Activated T-cell treated with anti-CD3 and anti-CD28 coated beads, Interleukin-2, amount 50 U/mL, for 72 hours (primary cell): ENCODE measurements around the gene PROZ. TPM values are rescaled to one million over a fixed set of nuclear protein-coding genes. Genes with fewer than 3 reads are reported as not detected.

Experiments
- ATAC-seq, 2 donors: fragments of 150-1000 bp; cut with Tn5 transposase; replicated peaks in 1 of 2; 2 replicates each; pipeline ENCODE4 v1.10.0; 2021; ENCODE audit warnings: moderate library complexity in 2 of 2, mild to moderate bottlenecking in 1 of 2
- DNase-seq, 2 donors: peaks; one replicate each; pipeline ENCODE4 v3.0.0; 2021 to 2022; ENCODE audit warnings: mixed read lengths in 1 of 2
- H3K27ac Mint-ChIP-seq: one replicate; pipeline ENCODE4 v1.8.0; 2022; ENCODE audit warnings: mild to moderate bottlenecking, moderate library complexity, mixed read lengths
- H3K27me3 Mint-ChIP-seq: one replicate; pipeline ENCODE4 v1.8.0; 2022; ENCODE audit warnings: low read depth, mixed read lengths
- H3K36me3 Mint-ChIP-seq, 2 donors: one replicate each; pipeline ENCODE4 v1.8.0; 2022; ENCODE audit warnings: mixed read lengths in 2 of 2, mild to moderate bottlenecking in 1 of 2; ENCODE audit not compliant: insufficient read depth in 2 of 2
- H3K4me1 Mint-ChIP-seq: one replicate; pipeline ENCODE4 v1.8.0; 2022; ENCODE audit warnings: low read depth, mixed read lengths
- H3K4me3 Mint-ChIP-seq, 2 donors: one replicate each; pipeline ENCODE4 v1.8.0; 2022; ENCODE audit warnings: mild to moderate bottlenecking in 2 of 2, mixed read lengths in 2 of 2, moderate library complexity in 2 of 2
- H3K9me3 Mint-ChIP-seq, 2 donors: one replicate each; pipeline ENCODE4 v1.8.0; 2022; ENCODE audit warnings: mixed read lengths in 2 of 2
- total RNA-seq, 2 donors: library from RNA; stranded (reverse); gene quantifications; one replicate each; pipeline ENCODE4 v1.2.3, GENCODE V29; 2022

The PROZ gene
- total RNA-seq, 2 donors from 2014 or later, result not detected

GRCh38 chr13:113150550-113151365 is 7.7 kb upstream of the PROZ start:
- H3K4me3 Mint-ChIP-seq, result peak overlapping the region; percentile 21 to 56
- no peak overlapping the region for H3K27ac Mint-ChIP-seq
- H3K36me3 Mint-ChIP-seq, result peaks cover 13 to 14% of the 10 kb centered on the region in 2 donors
- peaks cover 8 to 10% of the 10 kb centered on the region in 2 donors for H3K9me3 Mint-ChIP-seq
- ATAC-seq (no peak), DNase-seq (no peak)
- H3K27me3 Mint-ChIP-seq, result peaks cover 10% of the 10 kb centered on the region
- H3K4me1 Mint-ChIP-seq, result peaks cover 14% of the 10 kb centered on the region

- H3K9me3 Mint-ChIP-seq, result peaks cover 8 to 10% of the 10 kb centered on the region in 2 donors
- H3K4me3 Mint-ChIP-seq, result peak overlapping the region; percentile 84
- H3K27me3 Mint-ChIP-seq, result peaks cover 10% of the 10 kb centered on the region
- peaks cover 11% of the 10 kb centered on the region for H3K4me1 Mint-ChIP-seq
- peaks cover 14% of the 10 kb centered on the region in 2 donors for H3K36me3 Mint-ChIP-seq
- ATAC-seq, result peak; percentile 39 to 46
- no peak overlapping the region for H3K27ac Mint-ChIP-seq
- peak in 1 of 2 donors; percentile 17 for DNase-seq
These were observed 6.4 kb upstream of the PROZ start for GRCh38 chr13:113151745-113152690.

GRCh38 chr13:113152691-113152983 is 5.8 kb upstream of the PROZ start:
- H3K36me3 Mint-ChIP-seq, result peaks cover 14 to 18% of the 10 kb centered on the region in 2 donors
- H3K9me3 Mint-ChIP-seq, result peaks cover 10% of the 10 kb centered on the region in 2 donors
- H3K4me3 Mint-ChIP-seq, result peak overlapping the region; percentile 84
- no peak for ATAC-seq
- peaks cover 11% of the 10 kb centered on the region for H3K4me1 Mint-ChIP-seq
- DNase-seq, result no peak
- peak overlapping the region; percentile 10 for H3K27ac Mint-ChIP-seq
- peaks cover 10% of the 10 kb centered on the region for H3K27me3 Mint-ChIP-seq

GRCh38 chr13:113152984-113153809 is 5.3 kb upstream of the PROZ start:
- peak overlapping the region; percentile 26 for H3K27ac Mint-ChIP-seq

GRCh38 chr13:113153810-113154748 is 4.4 kb upstream of the PROZ start:
- no peak overlapping the region for H3K27ac Mint-ChIP-seq

More at GRCh38 chr13:113152984-113153809, 5.3 kb upstream of the PROZ start:
- Mint-ChIP-seq H3K27me3 (peaks cover 10% of the 10 kb centered on the region), H3K4me3 (peak overlapping the region; percentile 84), H3K9me3 (peaks cover 10% of the 10 kb centered on the region in 2 donors), H3K36me3 (peaks cover 14 to 18% of the 10 kb centered on the region in 2 donors), H3K4me1 (peaks cover 11% of the 10 kb centered on the region)
- ATAC-seq (peak; percentile 40 to 52), DNase-seq (peak; percentile 21 to 25)

GRCh38 chr13:113155201-113155600 is 3.2 kb upstream of the PROZ start:
- DNase-seq (no peak), ATAC-seq (no peak)
- H3K4me1 Mint-ChIP-seq, result peaks cover 11% of the 10 kb centered on the region
- H3K36me3 Mint-ChIP-seq, result peaks cover 14 to 18% of the 10 kb centered on the region in 2 donors
- H3K27me3 Mint-ChIP-seq, result peaks cover 10% of the 10 kb centered on the region
- H3K27ac Mint-ChIP-seq, result no peak overlapping the region
- peak overlapping the region; percentile 54 to 78 for H3K4me3 Mint-ChIP-seq
- H3K9me3 Mint-ChIP-seq, result peaks cover 10% of the 10 kb centered on the region in 2 donors

More at GRCh38 chr13:113153810-113154748, 4.4 kb upstream of the PROZ start:
- Mint-ChIP-seq H3K4me1 (peaks cover 11% of the 10 kb centered on the region), H3K36me3 (peaks cover 14 to 18% of the 10 kb centered on the region in 2 donors), H3K4me3 (peak overlapping the region; percentile 76 to 84), H3K9me3 (peaks cover 10% of the 10 kb centered on the region in 2 donors), H3K27me3 (peaks cover 10% of the 10 kb centered on the region)
- peak; percentile 72 to 83 for ATAC-seq
- DNase-seq, result peak; percentile 64 to 67

GRCh38 chr13:113155982-113156655 is 2.3 kb upstream of the PROZ start:
- H3K4me1 Mint-ChIP-seq, result peaks cover 14% of the 10 kb centered on the region
- peaks cover 10% of the 10 kb centered on the region for H3K27me3 Mint-ChIP-seq
- no peak overlapping the region for H3K27ac Mint-ChIP-seq
- peaks cover 10% of the 10 kb centered on the region in 2 donors for H3K9me3 Mint-ChIP-seq
- peaks cover 14 to 18% of the 10 kb centered on the region in 2 donors for H3K36me3 Mint-ChIP-seq
- no peak for ATAC-seq
- no peak overlapping the region for H3K4me3 Mint-ChIP-seq
- no peak for DNase-seq

GRCh38 chr13:113157206-113157928 is 1.1 kb upstream of the PROZ start:
- Mint-ChIP-seq H3K4me3 (no peak overlapping the region), H3K36me3 (peaks cover 14 to 18% of the 10 kb centered on the region in 2 donors), H3K27ac (no peak overlapping the region), H3K27me3 (peaks cover 7% of the 10 kb centered on the region), H3K9me3 (peaks cover 10% of the 10 kb centered on the region in 2 donors), H3K4me1 (peaks cover 14% of the 10 kb centered on the region)
- DNase-seq (no peak), ATAC-seq (no peak)

GRCh38 chr13:113158946-113159345 is 498 bp downstream of the PROZ start:
- H3K36me3 Mint-ChIP-seq, result peaks cover 11 to 15% of the 10 kb centered on the region in 2 donors

GRCh38 chr13:113159701-113160100 is 1.3 kb downstream of the PROZ start:
- no peaks in the 10 kb centered on the region for H3K27me3 Mint-ChIP-seq
- DNase-seq, result no peak
- peaks cover 10% of the 10 kb centered on the region in 2 donors for H3K9me3 Mint-ChIP-seq
- H3K27ac Mint-ChIP-seq, result no peak overlapping the region
- H3K36me3 Mint-ChIP-seq, result peaks cover 11 to 15% of the 10 kb centered on the region in 2 donors
- no peak for ATAC-seq
- H3K4me3 Mint-ChIP-seq, result no peak overlapping the region
- peaks cover 7% of the 10 kb centered on the region for H3K4me1 Mint-ChIP-seq

More at GRCh38 chr13:113158946-113159345, 498 bp downstream of the PROZ start:
- peaks cover 10% of the 10 kb centered on the region in 2 donors for H3K9me3 Mint-ChIP-seq
- H3K4me1 Mint-ChIP-seq, result peaks cover 7% of the 10 kb centered on the region
- H3K27me3 Mint-ChIP-seq, result no peaks in the 10 kb centered on the region
- no peak overlapping the region for H3K27ac Mint-ChIP-seq
- no peak overlapping the region for H3K4me3 Mint-ChIP-seq
- no peak for ATAC-seq
- no peak for DNase-seq

GRCh38 chr13:113160983-113161382 is 2.5 kb downstream of the PROZ start:
- DNase-seq (no peak), ATAC-seq (no peak)
- H3K4me1 Mint-ChIP-seq, result peaks cover 8% of the 10 kb centered on the region
- H3K36me3 Mint-ChIP-seq, result peaks cover 2 to 4% of the 10 kb centered on the region in 2 donors
- no peaks in the 10 kb centered on the region for H3K27me3 Mint-ChIP-seq
- H3K27ac Mint-ChIP-seq, result no peak overlapping the region
- H3K9me3 Mint-ChIP-seq, result peaks cover 0 to 2% of the 10 kb centered on the region in 2 donors
- H3K4me3 Mint-ChIP-seq, result peak overlapping the region; percentile 52 to 58
